Peyer's patch (tissue), 4 donors: ENCODE results near the gene UCMA.

Source experiments
- POLR2A ChIP-seq, 2 donors: fragments of 450-650 bp; IDR thresholded peaks; one replicate each; pipeline ENCODE4 v1.5.1; 2017; ENCODE audit warnings: antibody characterized with exemption in 2 of 2, mild to moderate bottlenecking in 2 of 2, moderate library complexity in 2 of 2
- TF ChIP-seq, protein P1 (sequence below), 6 experiments: fragments of 450-650 bp in 4 of 6; fragments of 200-600 bp in 2 of 6; sonication (generic) in 1 of 6; IDR thresholded peaks; one replicate each; pipeline ENCODE4 v1.5.1; 2017 to 2019; ENCODE audit warnings: antibody characterized with exemption in 6 of 6, mild to moderate bottlenecking in 3 of 6, moderate library complexity in 1 of 6

DNA sequence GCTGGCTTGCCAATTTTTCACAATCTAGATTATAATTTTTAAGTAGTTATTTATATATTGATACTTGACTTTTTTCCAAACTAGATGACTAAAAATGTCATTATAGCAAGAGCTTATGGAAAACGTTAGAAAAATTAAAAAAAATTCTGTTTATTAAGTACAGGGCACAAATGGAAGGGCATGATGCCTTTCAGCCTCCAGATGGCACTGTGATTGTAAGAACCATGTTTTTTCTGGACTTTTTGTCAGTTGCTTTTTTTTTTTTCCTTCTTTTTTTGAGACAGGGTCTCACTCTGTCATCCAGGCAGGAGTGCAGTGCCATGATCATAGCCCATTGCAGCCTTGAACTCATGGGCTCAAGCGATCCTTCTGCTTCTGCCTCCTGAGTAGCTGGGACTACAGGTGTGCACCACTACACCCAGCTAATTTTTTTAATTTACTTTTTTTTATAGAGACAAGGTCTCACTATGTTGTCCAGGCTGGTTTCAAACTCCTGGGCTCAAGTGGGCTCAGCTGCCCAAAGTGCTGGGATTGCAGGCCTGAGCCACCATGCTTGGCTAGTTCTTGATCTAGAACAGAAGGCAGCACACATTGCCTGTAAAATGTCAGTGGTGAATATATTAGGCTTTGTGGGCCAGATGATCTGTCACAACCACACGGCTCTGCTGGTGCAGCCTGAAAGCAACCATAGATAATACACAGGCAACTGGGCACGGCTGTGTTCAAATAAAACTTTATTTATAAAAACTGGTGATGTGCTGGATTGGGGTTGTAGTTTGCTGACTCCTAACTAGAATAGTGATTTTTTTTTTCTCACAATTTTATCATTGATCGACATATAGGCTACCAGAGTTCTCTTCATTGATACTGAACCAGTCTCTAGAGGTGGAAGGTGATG, 27.4 kb downstream of the UCMA start:
- TF ChIP-seq POLR2A (IDR thresholded peaks at IDR 0.05), result no peak
- TF ChIP-seq, protein P1, sequence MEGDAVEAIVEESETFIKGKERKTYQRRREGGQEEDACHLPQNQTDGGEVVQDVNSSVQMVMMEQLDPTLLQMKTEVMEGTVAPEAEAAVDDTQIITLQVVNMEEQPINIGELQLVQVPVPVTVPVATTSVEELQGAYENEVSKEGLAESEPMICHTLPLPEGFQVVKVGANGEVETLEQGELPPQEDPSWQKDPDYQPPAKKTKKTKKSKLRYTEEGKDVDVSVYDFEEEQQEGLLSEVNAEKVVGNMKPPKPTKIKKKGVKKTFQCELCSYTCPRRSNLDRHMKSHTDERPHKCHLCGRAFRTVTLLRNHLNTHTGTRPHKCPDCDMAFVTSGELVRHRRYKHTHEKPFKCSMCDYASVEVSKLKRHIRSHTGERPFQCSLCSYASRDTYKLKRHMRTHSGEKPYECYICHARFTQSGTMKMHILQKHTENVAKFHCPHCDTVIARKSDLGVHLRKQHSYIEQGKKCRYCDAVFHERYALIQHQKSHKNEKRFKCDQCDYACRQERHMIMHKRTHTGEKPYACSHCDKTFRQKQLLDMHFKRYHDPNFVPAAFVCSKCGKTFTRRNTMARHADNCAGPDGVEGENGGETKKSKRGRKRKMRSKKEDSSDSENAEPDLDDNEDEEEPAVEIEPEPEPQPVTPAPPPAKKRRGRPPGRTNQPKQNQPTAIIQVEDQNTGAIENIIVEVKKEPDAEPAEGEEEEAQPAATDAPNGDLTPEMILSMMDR (IDR thresholded peaks at IDR 0.05), result peak in 3 of 6 experiments; percentile 48 to 56 (median 54)
